Measurements from ENCODE around the gene UNC5CL. TPM values are rescaled to one million over a fixed set of nuclear protein-coding genes. Genes with fewer than 3 reads are reported as not detected.

Gene UNC5CL
- total and polyA plus RNA-seq, 2 of the 8 experiments (the other 6 are each of a cell fraction or from before 2014, with no cell fraction given) = 1.3 to 1.7 TPM

DNA sequence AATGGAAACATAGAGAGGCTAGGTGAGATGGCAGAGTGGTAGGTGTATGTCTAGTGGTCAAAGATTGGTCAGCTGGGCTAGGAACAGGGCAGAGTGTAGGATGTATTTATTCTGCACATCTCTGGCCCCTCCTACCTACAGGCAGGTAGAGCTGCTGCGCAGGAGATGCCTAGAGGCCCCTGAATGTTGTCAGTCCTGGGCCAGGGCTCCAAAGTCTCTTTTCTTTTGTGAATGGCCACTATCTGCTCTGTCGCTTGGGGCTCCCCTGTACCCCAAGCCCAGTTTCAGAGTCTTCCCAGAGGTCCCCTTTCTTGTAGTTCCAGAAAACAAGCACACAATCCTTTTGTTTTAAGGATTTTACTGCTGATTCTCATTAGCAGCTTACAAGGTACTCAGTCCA, 8.3 kb upstream of the UNC5CL start:
- DNase-seq (ENCODE audit: low read depth in 1 of 2, low spot score in 2 of 2) = peak in 1 of 2 experiments; percentile 19
- no peak overlapping the region for H3K56ac ChIP-seq (replicated peaks; ENCODE audit: insufficient read length, low read depth, low read length)
- H2BK15ac ChIP-seq (ENCODE audit: low read length) = no peak overlapping the region
- POLR2A ChIA-PET (ENCODE audit: partially characterized antibody) = interaction anchor here (1.1 to 1.4 kb wide), 2 partner anchors 19 kb away, joined by 3 read pairs; no protein-coding TSS in a partner anchor
- no peaks in the 10 kb centered on the region for H3K23me2 ChIP-seq (ENCODE audit: low read depth, low read length)
- CTCF ChIA-PET (ENCODE audit: partially characterized antibody) = interaction anchor here (0.9 to 2.5 kb wide), 5 partner anchors 9 to 33 kb away, joined by 3 to 15 read pairs (median 8); no protein-coding TSS in a partner anchor
- no peaks in the 10 kb centered on the region for H4K20me1 ChIP-seq (replicated peaks in 1 of 2; ENCODE audit: control insufficient read depth in 1 of 2, insufficient read depth in 2 of 2, low read length in 2 of 2)
- H3K79me2 ChIP-seq (ENCODE audit: control insufficient read depth in 1 of 2, insufficient read depth in 2 of 2, low read length in 2 of 2) = no peaks in the 10 kb centered on the region
- H3K9me3 ChIP-seq (ENCODE audit: insufficient read depth in 2 of 2, low read depth in 1 of 2, low read length in 1 of 2) = no peaks in the 10 kb centered on the region
- H2BK5ac ChIP-seq (ENCODE audit: low read depth, low read length) = no peak overlapping the region
- H3K36me3 ChIP-seq (ENCODE audit: control insufficient read depth in 2 of 4, insufficient read depth in 4 of 4, low read length in 3 of 4) = no peaks in the 10 kb centered on the region
- H4K5ac ChIP-seq (ENCODE audit: insufficient read length, low read depth, low read length) = no peak overlapping the region
- 91% methylated on average over 2 of the region's 2 CpGs; no CpG with 5 or more reads in 1 of the 2 experiments for WGBS, 2 experiments (ENCODE audit: extremely low coverage in 1 of 2, insufficient coverage in 1 of 2, insufficient read length in 1 of 2, insufficient replicate concordance in 2 of 2, low coverage in 1 of 2, low lambda C conversion rate in 2 of 2, missing lambda C conversion rate in 1 of 2)
- H4K91ac ChIP-seq (replicated peaks; ENCODE audit: insufficient read length, low read length) = no peak overlapping the region
- FAIRE-seq = no peak
- no peak overlapping the region for H3K14ac ChIP-seq (ENCODE audit: insufficient read length)
- H3K9ac ChIP-seq (replicated peaks in 1 of 4; ENCODE audit: extremely low read depth in 1 of 4, low read depth in 3 of 4, low read length in 3 of 4) = no peak overlapping the region
- no peak overlapping the region for H4K8ac ChIP-seq (ENCODE audit: extremely low read depth, insufficient read depth, low read length)
- no peaks in the 10 kb centered on the region for H3K27me3 ChIP-seq (replicated peaks in 1 of 4; ENCODE audit: control insufficient read depth in 3 of 4, extremely low read depth in 1 of 4, insufficient read depth in 3 of 4, low read length in 3 of 4)
- no peak overlapping the region for H3K4me2 ChIP-seq (ENCODE audit: insufficient read depth in 1 of 2, low read depth in 2 of 2, low read length in 2 of 2)
- H3K4me3 ChIP-seq (ENCODE audit: extremely low read depth in 1 of 4, insufficient read depth in 2 of 4, low read depth in 3 of 4, low read length in 4 of 4) = no peak overlapping the region
- H3K79me1 ChIP-seq (ENCODE audit: low read depth, low read length) = no peaks in the 10 kb centered on the region
- H2AK5ac ChIP-seq (ENCODE audit: low read depth, low read length) = no peak overlapping the region
- no peak overlapping the region for H2BK120ac ChIP-seq (replicated peaks; ENCODE audit: low read depth, low read length)
- H3K18ac ChIP-seq (ENCODE audit: extremely low read depth, low read length) = no peak overlapping the region
- TF ChIP-seq RXRA (IDR thresholded peaks at IDR 0.05; ENCODE audit: insufficient read depth, low read depth, low read length) = no peak
- TF ChIP-seq YY1 (IDR thresholded peaks at IDR 0.05; ENCODE audit: low read depth, low read length) = no peak
- no peak for TF ChIP-seq CREB1 (IDR thresholded peaks at IDR 0.05)
- no peak for TF ChIP-seq ZNF274 (IDR thresholded peaks at IDR 0.05; ENCODE audit: borderline replicate concordance, extremely low read depth, low read length)
- no peak for TF ChIP-seq SP4 (IDR thresholded peaks at IDR 0.05; ENCODE audit: low read length)
- no peak for TF ChIP-seq TAF7 (optimal IDR thresholded peaks at IDR 0.05; ENCODE audit: borderline replicate concordance, low read depth, low read length)
- TF ChIP-seq, protein P1, sequence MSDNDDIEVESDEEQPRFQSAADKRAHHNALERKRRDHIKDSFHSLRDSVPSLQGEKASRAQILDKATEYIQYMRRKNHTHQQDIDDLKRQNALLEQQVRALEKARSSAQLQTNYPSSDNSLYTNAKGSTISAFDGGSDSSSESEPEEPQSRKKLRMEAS (IDR thresholded peaks at IDR 0.05) = no peak
- TF ChIP-seq BCL11A (IDR thresholded peaks at IDR 0.05; ENCODE audit: low read depth in 2 of 2, low read length in 2 of 2) = no peak
- TF ChIP-seq TEAD4 (IDR thresholded peaks at IDR 0.05; ENCODE audit: low read depth, low read length) = no peak
- no peak for TF ChIP-seq NRF1 (IDR thresholded peaks at IDR 0.05; ENCODE audit: low read depth, low read length)
- TF ChIP-seq EP300 (IDR thresholded peaks at IDR 0.05; ENCODE audit: borderline replicate concordance in 1 of 2, low read depth in 2 of 2, low read length in 2 of 2) = no peak
- TF ChIP-seq SP1 (IDR thresholded peaks at IDR 0.05; ENCODE audit: low read depth, low read length) = no peak
- TF ChIP-seq CTBP2 (IDR thresholded peaks at IDR 0.05; ENCODE audit: borderline replicate concordance, insufficient read depth, insufficient read length, low read length) = no peak
- no peak for TF ChIP-seq POLR2A (IDR thresholded peaks at IDR 0.05; ENCODE audit: control extremely low read depth in 1 of 2, low read depth in 2 of 2, low read length in 2 of 2)
- TF ChIP-seq NANOG (IDR thresholded peaks at IDR 0.05; ENCODE audit: insufficient read depth, low read depth, low read length, poor library complexity, severe bottlenecking) = no peak
- H2BK20ac ChIP-seq (ENCODE audit: low read length) = no peak overlapping the region
- H2BK12ac ChIP-seq (ENCODE audit: low read depth, low read length) = no peak overlapping the region
- H3K4me1 ChIP-seq (replicated peaks in 1 of 4; ENCODE audit: control insufficient read depth in 3 of 4, insufficient read depth in 4 of 4, low read length in 3 of 4) = no peaks in the 10 kb centered on the region
- no peak overlapping the region for H3K23ac ChIP-seq (ENCODE audit: insufficient read length)
- H3K4ac ChIP-seq (replicated peaks; ENCODE audit: insufficient read length, low read depth, low read length) = no peak overlapping the region
- H2AFZ ChIP-seq (ENCODE audit: low read length) = no peak overlapping the region
- no peak overlapping the region for H3K27ac ChIP-seq (ENCODE audit: low read depth, low read length)

Data from H1 (cell line).